ENCODE data around the gene NUAK1. TPM values are rescaled to one million over a fixed set of nuclear protein-coding genes. Genes with fewer than 3 reads are reported as not detected.

NUAK1 gene
- total RNA-seq, 4 donors from 2014 or later = 22.6 to 44.3 (median 38.4) TPM

DNA sequence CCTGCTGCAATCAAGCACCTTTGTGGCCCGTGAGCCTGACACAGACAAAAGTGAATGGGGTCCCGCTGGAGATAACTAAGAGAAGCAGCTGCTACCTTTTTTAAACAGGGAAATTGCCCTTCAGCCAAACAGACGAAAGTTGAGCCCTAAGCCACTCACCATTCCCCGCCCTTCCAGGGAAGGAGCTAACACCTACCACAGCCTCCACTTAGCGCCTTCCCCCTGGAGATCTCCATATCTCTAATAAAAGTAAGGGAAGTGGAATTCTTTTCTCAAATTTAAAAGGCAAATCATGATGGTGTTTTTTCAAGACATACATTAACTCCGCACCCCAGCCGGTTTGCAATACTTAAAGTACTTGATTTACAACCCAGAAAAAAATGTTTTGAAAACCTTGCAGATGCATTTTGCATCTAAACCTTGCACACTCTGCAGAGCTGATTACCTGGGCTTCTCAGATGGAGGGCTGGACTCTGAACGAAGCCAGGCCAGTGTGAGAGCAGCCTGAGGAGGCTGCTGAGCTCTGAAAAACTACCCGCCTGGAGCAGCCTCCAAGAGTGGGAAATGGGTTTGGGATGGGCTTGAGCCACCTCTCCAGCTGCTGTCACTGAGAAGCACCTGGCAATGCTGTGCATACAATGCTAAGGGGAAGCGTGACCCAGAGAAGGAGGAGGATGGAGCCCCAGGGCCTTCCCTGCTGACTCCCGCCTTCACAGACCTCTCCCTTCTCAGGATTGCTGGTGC lies 10.0 kb downstream of the NUAK1 start:
- WGBS = 66% methylated on average over 11 of the region's 11 CpGs

DNA sequence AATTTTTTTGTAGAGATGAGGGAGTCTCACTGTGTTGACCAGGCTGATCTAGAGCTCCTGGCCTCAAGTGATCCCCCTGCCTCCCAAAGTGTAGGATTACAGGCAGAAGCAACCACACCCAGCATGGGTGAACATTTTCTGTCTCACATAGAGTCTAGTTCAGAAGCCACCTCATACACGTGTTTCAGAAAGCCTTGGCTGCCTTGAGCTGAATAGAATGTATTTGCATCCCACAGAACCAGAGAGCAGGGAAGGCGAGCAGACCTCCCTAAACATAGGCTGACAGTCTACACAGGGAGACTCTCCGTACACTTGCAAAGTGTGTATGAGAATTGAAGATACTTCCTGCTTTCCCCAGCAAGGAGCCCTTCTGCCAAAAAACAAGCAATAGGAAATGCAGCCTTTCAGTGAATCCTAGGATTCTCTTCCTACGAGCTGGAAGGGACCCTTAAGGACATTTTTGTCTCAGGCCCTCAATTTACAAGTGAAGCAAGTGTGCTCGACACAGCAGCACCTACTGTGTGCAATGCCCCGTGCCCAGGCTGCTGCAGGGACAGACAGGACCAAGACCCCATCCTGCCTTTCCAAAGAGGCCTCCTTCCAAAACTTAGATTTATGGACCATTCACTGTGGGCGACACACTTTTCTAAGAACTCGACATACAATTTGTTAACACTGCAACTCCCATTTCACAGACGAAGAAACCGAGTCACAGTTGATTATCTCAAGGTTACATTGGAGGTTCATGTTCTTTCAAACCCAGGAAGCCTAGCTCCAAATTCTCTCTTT lies 11.2 kb downstream of the NUAK1 start:
- Histone ChIP-seq H3K27me3 (no peaks in the 10 kb centered on the region), H3K4me1 (peaks cover 64% of the 10 kb centered on the region), H3K27ac (peak overlapping the region; percentile 55), H3K9me3 (no peaks in the 10 kb centered on the region), H3K4me3 (no peak overlapping the region), H3K36me3 (no peaks in the 10 kb centered on the region)
- 65% methylated on average over 10 of the region's 10 CpGs for WGBS
- TF ChIP-seq POLR2AphosphoS5 (IDR thresholded peaks at IDR 0.05) (no peak), POLR2A (IDR thresholded peaks at IDR 0.05) (no peak), EP300 (IDR thresholded peaks at IDR 0.05) (no peak)
- TF ChIP-seq, protein P1, sequence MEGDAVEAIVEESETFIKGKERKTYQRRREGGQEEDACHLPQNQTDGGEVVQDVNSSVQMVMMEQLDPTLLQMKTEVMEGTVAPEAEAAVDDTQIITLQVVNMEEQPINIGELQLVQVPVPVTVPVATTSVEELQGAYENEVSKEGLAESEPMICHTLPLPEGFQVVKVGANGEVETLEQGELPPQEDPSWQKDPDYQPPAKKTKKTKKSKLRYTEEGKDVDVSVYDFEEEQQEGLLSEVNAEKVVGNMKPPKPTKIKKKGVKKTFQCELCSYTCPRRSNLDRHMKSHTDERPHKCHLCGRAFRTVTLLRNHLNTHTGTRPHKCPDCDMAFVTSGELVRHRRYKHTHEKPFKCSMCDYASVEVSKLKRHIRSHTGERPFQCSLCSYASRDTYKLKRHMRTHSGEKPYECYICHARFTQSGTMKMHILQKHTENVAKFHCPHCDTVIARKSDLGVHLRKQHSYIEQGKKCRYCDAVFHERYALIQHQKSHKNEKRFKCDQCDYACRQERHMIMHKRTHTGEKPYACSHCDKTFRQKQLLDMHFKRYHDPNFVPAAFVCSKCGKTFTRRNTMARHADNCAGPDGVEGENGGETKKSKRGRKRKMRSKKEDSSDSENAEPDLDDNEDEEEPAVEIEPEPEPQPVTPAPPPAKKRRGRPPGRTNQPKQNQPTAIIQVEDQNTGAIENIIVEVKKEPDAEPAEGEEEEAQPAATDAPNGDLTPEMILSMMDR (IDR thresholded peaks at IDR 0.05) = no peak
- DNase-seq (ENCODE audit: low spot score in 2 of 2) = no peak

More for the DNA sequence above, 10.0 kb downstream of the NUAK1 start:
- no peak overlapping the region for H3K4me3 ChIP-seq
- DNase-seq (ENCODE audit: low spot score in 2 of 2) = no peak
- no peaks in the 10 kb centered on the region for H3K36me3 ChIP-seq
- no peak overlapping the region for H3K27ac ChIP-seq
- no peaks in the 10 kb centered on the region for H3K27me3 ChIP-seq
- H3K4me1 ChIP-seq = peaks cover 67% of the 10 kb centered on the region
- TF ChIP-seq POLR2A (IDR thresholded peaks at IDR 0.05) (no peak), POLR2AphosphoS5 (IDR thresholded peaks at IDR 0.05) (no peak), EP300 (IDR thresholded peaks at IDR 0.05) (no peak)
- TF ChIP-seq, protein P1 (IDR thresholded peaks at IDR 0.05) = no peak
- no peaks in the 10 kb centered on the region for H3K9me3 ChIP-seq

DNA sequence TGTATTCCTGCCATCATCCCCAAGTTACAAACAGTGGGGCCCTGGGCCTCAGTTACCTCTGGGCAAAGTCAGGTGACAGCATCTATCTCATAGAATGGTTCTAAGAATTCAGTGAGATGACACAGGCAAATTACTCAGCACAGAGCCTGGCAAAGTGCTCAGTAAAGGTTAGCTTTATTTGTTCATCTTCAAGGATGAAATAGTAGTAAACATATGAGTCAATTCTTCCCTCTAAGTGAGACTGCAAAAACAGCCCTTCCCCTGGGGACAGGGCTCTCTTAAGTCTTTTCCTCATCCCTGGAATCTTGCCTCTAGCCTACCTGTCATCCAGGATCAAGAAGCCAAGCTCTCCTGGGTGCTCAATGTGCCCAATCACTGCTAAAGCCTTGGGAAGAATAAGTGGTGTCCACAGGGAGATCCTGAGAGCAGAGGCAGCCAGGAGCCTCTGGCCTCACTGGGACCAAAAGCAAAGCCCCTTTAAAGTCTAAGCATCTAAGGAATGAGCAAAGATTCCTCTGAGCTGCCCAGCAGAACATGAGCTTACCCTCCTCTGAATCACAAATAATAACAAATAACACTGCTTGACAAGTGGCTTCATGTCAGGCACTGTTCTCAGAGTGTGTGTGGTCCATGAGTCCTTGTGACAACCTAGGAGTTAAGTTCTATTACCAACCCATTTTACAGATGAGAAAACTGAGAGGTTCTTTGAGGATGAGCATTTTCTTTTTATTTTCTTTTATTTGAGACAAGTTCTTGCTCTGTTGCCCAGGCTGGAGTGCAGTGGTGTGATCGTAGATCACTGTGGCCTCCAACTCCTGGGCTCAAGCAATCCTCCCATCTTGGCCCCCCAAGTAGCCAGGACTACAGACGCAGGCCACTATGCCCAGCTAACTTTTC lies 12.1 kb downstream of the NUAK1 start:
- 85% methylated on average over 2 of the region's 2 CpGs for WGBS
- DNase-seq (ENCODE audit: low spot score in 2 of 2) = no peak
- no peaks in the 10 kb centered on the region for H3K36me3 ChIP-seq
- peak overlapping the region; percentile 55 for H3K27ac ChIP-seq
- H3K9me3 ChIP-seq = no peaks in the 10 kb centered on the region
- H3K27me3 ChIP-seq = no peaks in the 10 kb centered on the region
- TF ChIP-seq POLR2AphosphoS5 (IDR thresholded peaks at IDR 0.05) = no peak
- TF ChIP-seq, protein P1 (IDR thresholded peaks at IDR 0.05) = no peak
- TF ChIP-seq EP300 (IDR thresholded peaks at IDR 0.05) = no peak
- TF ChIP-seq POLR2A (IDR thresholded peaks at IDR 0.05) = no peak
- peaks cover 60% of the 10 kb centered on the region for H3K4me1 ChIP-seq
- no peak overlapping the region for H3K4me3 ChIP-seq

DNA sequence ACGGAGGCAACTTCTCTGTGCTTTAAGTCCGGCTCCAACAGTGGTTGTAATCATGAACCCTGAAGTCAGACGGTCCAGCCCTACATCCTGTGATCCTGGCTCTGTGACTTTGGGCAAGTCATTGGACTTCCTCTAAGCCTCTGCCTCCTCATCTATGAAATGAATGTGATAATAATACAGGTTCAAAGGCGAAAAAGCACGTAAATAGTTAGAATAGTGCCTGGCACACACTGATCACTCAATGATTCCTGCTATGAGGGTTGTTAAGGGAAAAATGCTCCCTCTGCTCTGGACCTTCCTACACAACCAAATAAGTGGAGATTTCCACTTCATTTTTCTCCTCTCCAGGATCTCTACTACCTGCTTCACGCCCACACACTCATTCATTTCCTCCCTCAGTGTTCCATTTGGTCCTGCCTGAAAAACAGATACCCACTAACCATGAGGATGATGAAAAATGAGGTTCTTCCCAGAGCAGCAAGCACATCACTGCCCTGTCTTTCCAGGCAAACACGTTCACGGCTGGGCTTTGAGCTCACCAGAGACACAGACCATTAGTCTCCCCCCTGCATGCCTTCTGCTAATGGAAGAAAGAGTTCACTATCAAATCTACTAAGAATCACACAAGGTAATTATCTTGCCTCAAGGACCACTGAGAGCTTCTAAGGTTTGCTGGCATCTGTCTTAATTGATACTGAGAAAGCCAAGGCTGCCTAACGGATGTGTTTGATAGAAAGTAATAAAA lies 13.2 kb downstream of the NUAK1 start:
- H3K36me3 ChIP-seq = no peaks in the 10 kb centered on the region
- TF ChIP-seq POLR2AphosphoS5 (IDR thresholded peaks at IDR 0.05) (no peak), POLR2A (IDR thresholded peaks at IDR 0.05) (no peak), EP300 (IDR thresholded peaks at IDR 0.05) (no peak)
- TF ChIP-seq, protein P1 (IDR thresholded peaks at IDR 0.05) = no peak
- H3K4me3 ChIP-seq = no peak overlapping the region
- 88% methylated on average over 9 of the region's 9 CpGs for WGBS
- H3K4me1 ChIP-seq = peaks cover 67% of the 10 kb centered on the region
- H3K27ac ChIP-seq = peak overlapping the region; percentile 11
- no peaks in the 10 kb centered on the region for H3K27me3 ChIP-seq
- no peaks in the 10 kb centered on the region for H3K9me3 ChIP-seq
- DNase-seq (ENCODE audit: low spot score in 2 of 2) = no peak
